ENCODE data around the gene RERE. TPM values are rescaled to one million over a fixed set of nuclear protein-coding genes. Genes with fewer than 3 reads are reported as not detected.

The RERE gene
- total and polyA plus RNA-seq, 2 experiments from 2014 or later, result 148 to 170 TPM

GRCh38 chr1:8455700-8456307 lies 361.6 kb downstream of the RERE start:
- H3K4me3 ChIP-seq, result no peak overlapping the region

GRCh38 chr1:8450312-8450711 lies 367.1 kb downstream of the RERE start:
- Histone ChIP-seq H3K27me3 (ENCODE audit: insufficient read depth) (no peaks in the 10 kb centered on the region), H3K9me2 (ENCODE audit: insufficient read depth) (peaks cover 18% of the 10 kb centered on the region), H3K4me3 (no peak overlapping the region), H3K27ac (ENCODE audit: low read depth) (no peak overlapping the region), H3F3A (replicated peaks; ENCODE audit: low read depth) (0 out of 2 replicates have a peak, but pooled peaks cover 2% of the 10 kb centered on the region), H3K36me3 (ENCODE audit: insufficient read depth) (no peaks in the 10 kb centered on the region), H3K4me1 (ENCODE audit: insufficient read depth) (peaks cover 25% of the 10 kb centered on the region), H4K20me1 (replicated peaks; ENCODE audit: insufficient read depth) (no peaks in the 10 kb centered on the region; the same call in 1 of the 2 replicates), H3K79me2 (replicated peaks; ENCODE audit: insufficient read depth) (peaks cover 67% of the 10 kb centered on the region), H3K4me2 (no peak overlapping the region), H2AFZ (no peak overlapping the region)
- peaks cover 2% of the 10 kb centered on the region for H3K27me3 Mint-ChIP-seq (ENCODE audit: insufficient read depth, low read depth, poor library complexity)
- no peaks in the 10 kb centered on the region for H3K9me3 Mint-ChIP-seq
- DNase-seq (ENCODE audit: low spot score) (no peak), ATAC-seq (no peak)
- H3K36me3 Mint-ChIP-seq (ENCODE audit: low read depth), result peaks cover 23% of the 10 kb centered on the region
- no peak for TF ChIP-seq NANOG (IDR thresholded peaks at IDR 0.05; ENCODE audit: borderline replicate concordance)
- TF ChIP-seq, protein P1, sequence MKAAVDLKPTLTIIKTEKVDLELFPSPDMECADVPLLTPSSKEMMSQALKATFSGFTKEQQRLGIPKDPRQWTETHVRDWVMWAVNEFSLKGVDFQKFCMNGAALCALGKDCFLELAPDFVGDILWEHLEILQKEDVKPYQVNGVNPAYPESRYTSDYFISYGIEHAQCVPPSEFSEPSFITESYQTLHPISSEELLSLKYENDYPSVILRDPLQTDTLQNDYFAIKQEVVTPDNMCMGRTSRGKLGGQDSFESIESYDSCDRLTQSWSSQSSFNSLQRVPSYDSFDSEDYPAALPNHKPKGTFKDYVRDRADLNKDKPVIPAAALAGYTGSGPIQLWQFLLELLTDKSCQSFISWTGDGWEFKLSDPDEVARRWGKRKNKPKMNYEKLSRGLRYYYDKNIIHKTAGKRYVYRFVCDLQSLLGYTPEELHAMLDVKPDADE (IDR thresholded peaks at IDR 0.05), result no peak
- H3K27ac Mint-ChIP-seq, result no peak overlapping the region
- peaks cover 23% of the 10 kb centered on the region for H3K4me1 Mint-ChIP-seq
- H3K4me3 Mint-ChIP-seq, result no peak overlapping the region

More at GRCh38 chr1:8455700-8456307, 361.6 kb downstream of the RERE start:
- no peaks in the 10 kb centered on the region for H3K36me3 ChIP-seq (ENCODE audit: insufficient read depth)
- H3K79me2 ChIP-seq (replicated peaks; ENCODE audit: insufficient read depth), result peaks cover 79% of the 10 kb centered on the region
- no peaks in the 10 kb centered on the region for H4K20me1 ChIP-seq (replicated peaks; ENCODE audit: insufficient read depth)
- H3K27me3 ChIP-seq (ENCODE audit: insufficient read depth), result no peaks in the 10 kb centered on the region
- no peak overlapping the region for H3K27ac ChIP-seq (ENCODE audit: low read depth)
- Mint-ChIP-seq H3K9me3 (no peaks in the 10 kb centered on the region), H3K27ac (peak overlapping the region; percentile 60; the same call in 1 of the 2 replicates), H3K36me3 (ENCODE audit: low read depth) (peaks cover 6% of the 10 kb centered on the region), H3K4me3 (no peak overlapping the region), H3K4me1 (peaks cover 38% of the 10 kb centered on the region), H3K27me3 (ENCODE audit: insufficient read depth, low read depth, poor library complexity) (no peaks in the 10 kb centered on the region)
- TF ChIP-seq ZNF331 (CRISPR knock-in tag; IDR thresholded peaks at IDR 0.05; ENCODE audit: low read depth), result no peak
- TF ChIP-seq, protein P2, sequence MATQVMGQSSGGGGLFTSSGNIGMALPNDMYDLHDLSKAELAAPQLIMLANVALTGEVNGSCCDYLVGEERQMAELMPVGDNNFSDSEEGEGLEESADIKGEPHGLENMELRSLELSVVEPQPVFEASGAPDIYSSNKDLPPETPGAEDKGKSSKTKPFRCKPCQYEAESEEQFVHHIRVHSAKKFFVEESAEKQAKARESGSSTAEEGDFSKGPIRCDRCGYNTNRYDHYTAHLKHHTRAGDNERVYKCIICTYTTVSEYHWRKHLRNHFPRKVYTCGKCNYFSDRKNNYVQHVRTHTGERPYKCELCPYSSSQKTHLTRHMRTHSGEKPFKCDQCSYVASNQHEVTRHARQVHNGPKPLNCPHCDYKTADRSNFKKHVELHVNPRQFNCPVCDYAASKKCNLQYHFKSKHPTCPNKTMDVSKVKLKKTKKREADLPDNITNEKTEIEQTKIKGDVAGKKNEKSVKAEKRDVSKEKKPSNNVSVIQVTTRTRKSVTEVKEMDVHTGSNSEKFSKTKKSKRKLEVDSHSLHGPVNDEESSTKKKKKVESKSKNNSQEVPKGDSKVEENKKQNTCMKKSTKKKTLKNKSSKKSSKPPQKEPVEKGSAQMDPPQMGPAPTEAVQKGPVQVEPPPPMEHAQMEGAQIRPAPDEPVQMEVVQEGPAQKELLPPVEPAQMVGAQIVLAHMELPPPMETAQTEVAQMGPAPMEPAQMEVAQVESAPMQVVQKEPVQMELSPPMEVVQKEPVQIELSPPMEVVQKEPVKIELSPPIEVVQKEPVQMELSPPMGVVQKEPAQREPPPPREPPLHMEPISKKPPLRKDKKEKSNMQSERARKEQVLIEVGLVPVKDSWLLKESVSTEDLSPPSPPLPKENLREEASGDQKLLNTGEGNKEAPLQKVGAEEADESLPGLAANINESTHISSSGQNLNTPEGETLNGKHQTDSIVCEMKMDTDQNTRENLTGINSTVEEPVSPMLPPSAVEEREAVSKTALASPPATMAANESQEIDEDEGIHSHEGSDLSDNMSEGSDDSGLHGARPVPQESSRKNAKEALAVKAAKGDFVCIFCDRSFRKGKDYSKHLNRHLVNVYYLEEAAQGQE (IDR thresholded peaks at IDR 0.05; ENCODE audit: unreplicated experiment), result no peak
- no peak for TF ChIP-seq POLR2AphosphoS5 (IDR thresholded peaks at IDR 0.05; ENCODE audit: low read depth)
- TF ChIP-seq CREB1 (CRISPR knock-in tag; IDR thresholded peaks at IDR 0.05; ENCODE audit: low read depth), result no peak
- TF ChIP-seq EZH2phosphoT487 (IDR thresholded peaks at IDR 0.05; ENCODE audit: unreplicated experiment), result no peak
- TF ChIP-seq STAT1 (IDR thresholded peaks at IDR 0.05; ENCODE audit: unreplicated experiment), result no peak
- DNase-seq (ENCODE audit: low spot score) (no peak), ATAC-seq (no peak)
- H3K4me2 ChIP-seq, result no peak overlapping the region
- peaks cover 35% of the 10 kb centered on the region for H3K4me1 ChIP-seq (ENCODE audit: insufficient read depth)
- peaks cover 11% of the 10 kb centered on the region; the same call in 1 of the 2 replicates for H3K9me2 ChIP-seq (ENCODE audit: insufficient read depth)
- H3F3A ChIP-seq (replicated peaks; ENCODE audit: low read depth), result no peaks in the 10 kb centered on the region
- H2AFZ ChIP-seq, result no peak overlapping the region
